NT2/D1 (cell line): ENCODE measurements around the gene CHN2.
A peak's percentile ranks its signal among the peaks of the same experiment; 100 is the strongest.

Source experiments
- DNase-seq: peaks from one replicate; pipeline ENCODE4 v3.0.0-alpha.2; 2011; ENCODE audit warnings: low read depth, low spot score
- H3K27me3 ChIP-seq: 2 replicates; pipeline ENCODE4 v1.6.0; 2011; ENCODE audit warnings: mild to moderate bottlenecking; ENCODE audit not compliant: insufficient read length, insufficient read depth
- H3K36me3 ChIP-seq: 2 replicates; pipeline ENCODE4 v1.6.1; 2011; ENCODE audit warnings: mild to moderate bottlenecking, low read length, mixed read lengths; ENCODE audit not compliant: insufficient read depth, insufficient read length
- H3K4me1 ChIP-seq: 2 replicates; pipeline ENCODE4 v1.5.1; 2011; ENCODE audit not compliant: insufficient read depth, insufficient read length
- H3K4me3 ChIP-seq: 2 replicates; pipeline ENCODE4 v1.5.1; 2011; ENCODE audit warnings: low read depth; ENCODE audit not compliant: insufficient read length
- H3K9ac ChIP-seq: 2 replicates; pipeline ENCODE4 v1.6.0; 2011; ENCODE audit warnings: low read depth; ENCODE audit not compliant: insufficient read length
- H3K9me3 ChIP-seq: 2 replicates; pipeline ENCODE4 v1.5.1; 2011; ENCODE audit warnings: mild to moderate bottlenecking, low read length; ENCODE audit not compliant: insufficient read depth
- SUZ12 ChIP-seq: IDR thresholded peaks from 2 replicates; pipeline ENCODE4 v1.6.1; 2011; ENCODE audit not compliant: insufficient read length, insufficient read depth; ENCODE audit errors: extremely low read depth
- YY1 ChIP-seq: IDR thresholded peaks from 2 replicates; pipeline ENCODE4 v1.6.1; 2011; ENCODE audit not compliant: insufficient read length, insufficient read depth
- ZNF274 ChIP-seq: IDR thresholded peaks from 2 replicates; pipeline ENCODE4 v1.6.1; 2011; ENCODE audit warnings: mild to moderate bottlenecking, low read depth, low read length

CHN2 gene

DNA sequence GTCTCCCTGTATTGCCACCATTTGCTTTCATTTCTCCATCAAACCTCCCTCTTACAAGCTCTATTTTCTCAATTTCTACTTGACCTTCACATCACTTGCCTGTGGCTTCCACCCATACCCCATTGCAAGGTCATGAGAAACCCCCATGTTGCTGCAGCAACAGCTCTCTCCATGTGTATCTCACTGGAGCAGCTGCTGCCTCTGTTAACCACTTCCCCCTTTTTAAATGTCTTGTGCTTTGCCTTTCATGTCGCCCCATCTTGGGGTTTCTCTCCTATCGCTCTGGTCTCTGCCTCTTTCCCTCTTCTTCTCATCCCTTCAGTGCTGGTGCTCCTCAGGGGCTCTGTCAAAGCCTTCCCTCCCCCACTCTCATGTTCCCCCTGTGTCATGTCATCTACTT is 148.8 kb downstream of the CHN2 start:
- no peak overlapping the region for H3K4me3 ChIP-seq
- DNase-seq = no peak
- H3K27me3 ChIP-seq = no peaks in the 10 kb centered on the region
- no peak for TF ChIP-seq SUZ12
- no peaks in the 10 kb centered on the region for H3K9me3 ChIP-seq
- H3K9ac ChIP-seq = no peak overlapping the region
- H3K36me3 ChIP-seq = no peaks in the 10 kb centered on the region
- no peaks in the 10 kb centered on the region for H3K4me1 ChIP-seq

DNA sequence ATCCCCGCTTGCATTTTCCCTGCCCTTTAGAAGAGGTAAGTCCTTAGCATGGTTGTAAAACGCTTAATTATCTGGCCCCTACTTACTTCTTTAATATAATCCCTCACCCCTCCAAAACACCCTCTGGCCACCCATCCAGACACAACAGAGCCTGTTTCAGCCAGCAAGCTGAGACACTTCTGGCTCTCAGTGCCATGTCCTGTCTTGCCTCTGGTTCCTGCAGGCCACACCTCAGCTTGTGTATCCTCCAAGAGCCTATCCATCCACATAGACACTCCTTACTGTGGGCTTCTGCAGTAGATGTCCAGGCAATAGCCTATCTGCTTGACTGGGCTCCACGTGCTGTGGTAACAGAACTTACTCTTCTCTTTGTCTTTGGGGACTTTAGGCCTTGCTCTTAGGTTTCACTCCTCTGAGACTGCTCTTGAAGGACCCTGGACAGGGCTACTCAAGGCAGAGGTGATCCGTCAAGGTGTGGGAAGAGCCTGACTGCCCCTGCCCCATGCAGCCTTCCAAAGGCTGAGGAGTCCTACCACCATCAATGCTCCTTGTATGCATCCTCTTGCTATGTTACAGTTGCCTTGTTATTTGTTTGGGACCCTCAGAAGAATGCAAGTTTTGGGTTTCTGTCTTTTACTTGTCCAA is 149.9 kb downstream of the CHN2 start:
- TF ChIP-seq YY1 = no peak
- no peak for TF ChIP-seq SUZ12
- no peak for TF ChIP-seq ZNF274
- DNase-seq = no peak

GRCh38 chr7:29345590-29345989 is 151.0 kb downstream of the CHN2 start:
- no peak for TF ChIP-seq ZNF274
- TF ChIP-seq SUZ12 = no peak
- no peak for TF ChIP-seq YY1
- DNase-seq = peak; percentile 58
- H3K27me3 ChIP-seq = no peaks in the 10 kb centered on the region

More for the DNA sequence above, 149.9 kb downstream of the CHN2 start:
- no peak overlapping the region for H3K4me3 ChIP-seq
- no peaks in the 10 kb centered on the region for H3K9me3 ChIP-seq
- no peaks in the 10 kb centered on the region for H3K36me3 ChIP-seq
- H3K4me1 ChIP-seq = no peaks in the 10 kb centered on the region
- no peak overlapping the region for H3K9ac ChIP-seq
- H3K27me3 ChIP-seq = no peaks in the 10 kb centered on the region

GRCh38 chr7:29346231-29346978 is 151.8 kb downstream of the CHN2 start:
- TF ChIP-seq YY1 (no peak), SUZ12 (no peak), ZNF274 (no peak)
- H3K4me3 ChIP-seq = no peak overlapping the region
- no peaks in the 10 kb centered on the region for H3K27me3 ChIP-seq
- H3K9me3 ChIP-seq = no peaks in the 10 kb centered on the region
- DNase-seq = no peak
- H3K9ac ChIP-seq = no peak overlapping the region
- no peaks in the 10 kb centered on the region for H3K36me3 ChIP-seq
- H3K4me1 ChIP-seq = no peaks in the 10 kb centered on the region

More at GRCh38 chr7:29345590-29345989, 151.0 kb downstream of the CHN2 start:
- H3K4me3 ChIP-seq = no peak overlapping the region
- H3K36me3 ChIP-seq = no peaks in the 10 kb centered on the region
- no peaks in the 10 kb centered on the region for H3K4me1 ChIP-seq
- H3K9me3 ChIP-seq = no peaks in the 10 kb centered on the region
- H3K9ac ChIP-seq = no peak overlapping the region

DNA sequence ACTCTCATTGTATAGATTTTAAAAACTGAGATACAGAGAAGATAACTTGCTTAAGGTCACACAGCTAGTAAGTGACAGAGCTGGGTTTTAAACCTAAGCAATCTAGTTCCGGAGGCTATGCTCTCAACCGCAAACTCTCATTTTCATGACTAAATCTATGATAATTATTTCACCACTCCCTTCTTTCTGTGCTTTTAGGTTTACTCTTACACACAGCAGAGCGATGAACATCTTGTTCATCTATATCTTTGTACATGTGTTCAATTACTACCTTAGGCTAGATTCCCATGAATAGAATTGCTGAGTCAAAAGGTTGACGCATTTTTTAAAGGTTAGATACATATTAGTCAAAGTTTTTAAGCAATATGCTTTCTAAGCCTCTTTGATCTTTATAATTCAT is 154.8 kb downstream of the CHN2 start:
- Histone ChIP-seq H3K27me3 (no peaks in the 10 kb centered on the region), H3K36me3 (no peaks in the 10 kb centered on the region), H3K4me3 (no peak overlapping the region), H3K9me3 (no peaks in the 10 kb centered on the region), H3K9ac (no peak overlapping the region), H3K4me1 (no peaks in the 10 kb centered on the region)
- TF ChIP-seq SUZ12 = no peak
- TF ChIP-seq ZNF274 = no peak
- TF ChIP-seq YY1 = no peak
- DNase-seq = no peak

GRCh38 chr7:29350351-29350750 is 155.8 kb downstream of the CHN2 start:
- H3K27me3 ChIP-seq = no peaks in the 10 kb centered on the region
- DNase-seq = no peak
- no peaks in the 10 kb centered on the region for H3K4me1 ChIP-seq
- no peak overlapping the region for H3K4me3 ChIP-seq
- TF ChIP-seq SUZ12 (no peak), ZNF274 (no peak), YY1 (no peak)
- no peak overlapping the region for H3K9ac ChIP-seq
- H3K9me3 ChIP-seq = no peaks in the 10 kb centered on the region
- H3K36me3 ChIP-seq = no peaks in the 10 kb centered on the region

GRCh38 chr7:29352041-29352440 is 157.5 kb downstream of the CHN2 start:
- no peak for DNase-seq
- TF ChIP-seq ZNF274 = no peak
- TF ChIP-seq SUZ12 = no peak
- no peak for TF ChIP-seq YY1
- H3K27me3 ChIP-seq = no peaks in the 10 kb centered on the region
- no peak overlapping the region for H3K4me3 ChIP-seq
- no peaks in the 10 kb centered on the region for H3K4me1 ChIP-seq
- H3K36me3 ChIP-seq = no peaks in the 10 kb centered on the region
- no peak overlapping the region for H3K9ac ChIP-seq
- no peaks in the 10 kb centered on the region for H3K9me3 ChIP-seq
